CD4-positive, alpha-beta T cell treated with Interferon gamma for 1 hour (primary cell): Measurements from ENCODE around the gene CEP83.
"Not testable (repeated sequence)": the region's sequence is repeated elsewhere in the genome, so short reads cannot be mapped to it uniquely, and the experiment has no call there.

Experiments used
- DNase-seq: peaks from one replicate; pipeline ENCODE4 v3.0.0-alpha.2; 2020

Gene CEP83

GRCh38 chr12:94374124-94374523 is 85.5 kb downstream of the CEP83 start:
- no peak for DNase-seq

- DNase-seq, result no peak
These were observed 87.2 kb downstream of the CEP83 start for GRCh38 chr12:94372461-94372860.

- DNase-seq, result no peak
These were observed 97.0 kb downstream of the CEP83 start for GRCh38 chr12:94362653-94363052.

GRCh38 chr12:94359761-94360160 is 99.9 kb downstream of the CEP83 start:
- DNase-seq, result no peak

GRCh38 chr12:94353130-94353529 is 106.5 kb downstream of the CEP83 start:
- DNase-seq, result no peak

GRCh38 chr12:94340573-94340972 is 119.1 kb downstream of the CEP83 start:
- DNase-seq, result no peak

GRCh38 chr12:94338006-94338794 is 121.5 kb downstream of the CEP83 start:
- DNase-seq, result no peak

GRCh38 chr12:94336211-94336925 is 123.3 kb downstream of the CEP83 start:
- DNase-seq, result no peak

- no peak for DNase-seq
These were observed 126.3 kb downstream of the CEP83 start for GRCh38 chr12:94333396-94333795.

- no peak for DNase-seq
These were observed 130.3 kb downstream of the CEP83 start for GRCh38 chr12:94329366-94329765.

- DNase-seq, result no peak
These were observed 131.9 kb downstream of the CEP83 start for GRCh38 chr12:94327809-94328208.

GRCh38 chr12:94326727-94327126 is 132.9 kb downstream of the CEP83 start:
- no peak for DNase-seq

- no peak for DNase-seq
These were observed 133.4 kb downstream of the CEP83 start for GRCh38 chr12:94326234-94326633.

GRCh38 chr12:94322346-94322745 is 137.3 kb downstream of the CEP83 start:
- DNase-seq, result no peak

GRCh38 chr12:94320109-94320508 is 139.6 kb downstream of the CEP83 start:
- no peak for DNase-seq

GRCh38 chr12:94318181-94318580 is 141.5 kb downstream of the CEP83 start:
- no peak for DNase-seq

- DNase-seq, result not testable (repeated sequence)
These were observed 143.1 kb downstream of the CEP83 start for GRCh38 chr12:94316600-94316999.

- DNase-seq, result no peak
These were observed 147.3 kb downstream of the CEP83 start for GRCh38 chr12:94312378-94312777.

- DNase-seq, result no peak
These were observed 150.3 kb downstream of the CEP83 start for GRCh38 chr12:94309373-94309772.

- DNase-seq, result no peak
These were observed 151.1 kb downstream of the CEP83 start for GRCh38 chr12:94308612-94309011.

GRCh38 chr12:94305130-94305957 is 154.3 kb downstream of the CEP83 start:
- no peak for DNase-seq

GRCh38 chr12:94304566-94305061 is 155.1 kb downstream of the CEP83 start:
- no peak for DNase-seq

GRCh38 chr12:94304012-94304411 is 155.7 kb downstream of the CEP83 start:
- no peak for DNase-seq
